OCI-LY1 (cell line): Measurements from ENCODE around the gene ANKRD45.

Experiments used
- H2AFZ ChIP-seq: fragments of 200-600 bp; sonication (generic), shearing (Covaris generic); 2 replicates; pipeline ENCODE4 v1.6.0; 2014; ENCODE audit warnings: antibody characterized with exemption, mild to moderate bottlenecking, low read length
- H3F3A ChIP-seq: fragments of 200-600 bp; sonication (generic), shearing (Covaris generic); 2 replicates; pipeline ENCODE4 v1.6.0; 2014; ENCODE audit warnings: mild to moderate bottlenecking, antibody characterized with exemption, low read length, moderate library complexity; ENCODE audit not compliant: insufficient read depth
- H3K27ac ChIP-seq: fragments of 200-600 bp; sonication (generic); 2 replicates; pipeline ENCODE4 v1.5.1; 2014; ENCODE audit warnings: low read length, mixed run types, mild to moderate bottlenecking, low read depth; ENCODE audit not compliant: poor library complexity, severe bottlenecking
- H3K27me3 ChIP-seq: fragments of 200-600 bp; sonication (generic); 2 replicates; pipeline ENCODE4 v1.6.0; 2014; ENCODE audit warnings: antibody characterized with exemption, mild to moderate bottlenecking, low read length, moderate library complexity; ENCODE audit not compliant: insufficient read depth
- H3K36me3 ChIP-seq: fragments of 200-600 bp; sonication (generic); 2 replicates; pipeline ENCODE4 v1.6.1; 2014; ENCODE audit warnings: mild to moderate bottlenecking, antibody characterized with exemption, low read length, moderate library complexity, mixed read lengths; ENCODE audit not compliant: insufficient read depth
- H3K4me1 ChIP-seq: fragments of 200-600 bp; sonication (generic); 2 replicates; pipeline ENCODE4 v1.5.1; 2014; ENCODE audit warnings: mild to moderate bottlenecking, low read length, moderate library complexity; ENCODE audit not compliant: insufficient read depth, severe bottlenecking
- H3K4me2 ChIP-seq: fragments of 200-600 bp; sonication (generic), shearing (Covaris generic); 2 replicates; pipeline ENCODE4 v1.6.1; 2014; ENCODE audit warnings: low read length
- H3K4me3 ChIP-seq: fragments of 200-600 bp; sonication (generic); 2 replicates; pipeline ENCODE4 v1.5.1; 2014; ENCODE audit warnings: low read length, low read depth, mild to moderate bottlenecking, mixed read lengths; ENCODE audit not compliant: poor library complexity, severe bottlenecking
- H3K79me2 ChIP-seq: fragments of 200-600 bp; shearing (Covaris generic); 2 replicates; pipeline ENCODE4 v1.6.1; 2016; ENCODE audit warnings: mixed run types, low read length, mixed read lengths; ENCODE audit not compliant: insufficient read depth
- H3K9ac ChIP-seq: fragments of 200-600 bp; sonication (generic), shearing (Covaris generic); 2 replicates; pipeline ENCODE4 v1.6.1; 2014; ENCODE audit warnings: mild to moderate bottlenecking, low read length, mixed read lengths
- H3K9me2 ChIP-seq: fragments of 200-600 bp; sonication (generic), shearing (Covaris generic); 2 replicates; pipeline ENCODE4 v1.6.1; 2014; ENCODE audit warnings: low read depth, mild to moderate bottlenecking, low read length, mixed read lengths
- H3K9me3 ChIP-seq: fragments of 200-600 bp; shearing (Covaris generic); 2 replicates; pipeline ENCODE4 v1.6.1; 2014; ENCODE audit warnings: low read length, mixed read lengths
- H4K20me1 ChIP-seq: fragments of 200-600 bp; sonication (generic), shearing (Covaris generic); 2 replicates; pipeline ENCODE4 v1.6.0; 2016; ENCODE audit warnings: mild to moderate bottlenecking, low read length; ENCODE audit not compliant: insufficient read depth
- EZH2 ChIP-seq: fragments of 200-600 bp; sonication (generic), shearing (Covaris generic); IDR thresholded peaks from 2 replicates; pipeline ENCODE4 v1.8.0; 2017; ENCODE audit warnings: borderline replicate concordance, mixed run types, mild to moderate bottlenecking, antibody characterized with exemption, low read length, moderate library complexity, mixed read lengths
- TF ChIP-seq, protein P1 (sequence below): fragments of 200-600 bp; sonication (generic), shearing (Covaris generic); IDR thresholded peaks from 2 replicates; pipeline ENCODE4 v1.5.1; 2017; ENCODE audit warnings: mild to moderate bottlenecking, antibody characterized with exemption, low read length, moderate library complexity, mixed read lengths

ANKRD45 gene, protein sequence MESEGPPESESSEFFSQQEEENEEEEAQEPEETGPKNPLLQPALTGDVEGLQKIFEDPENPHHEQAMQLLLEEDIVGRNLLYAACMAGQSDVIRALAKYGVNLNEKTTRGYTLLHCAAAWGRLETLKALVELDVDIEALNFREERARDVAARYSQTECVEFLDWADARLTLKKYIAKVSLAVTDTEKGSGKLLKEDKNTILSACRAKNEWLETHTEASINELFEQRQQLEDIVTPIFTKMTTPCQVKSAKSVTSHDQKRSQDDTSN

DNA sequence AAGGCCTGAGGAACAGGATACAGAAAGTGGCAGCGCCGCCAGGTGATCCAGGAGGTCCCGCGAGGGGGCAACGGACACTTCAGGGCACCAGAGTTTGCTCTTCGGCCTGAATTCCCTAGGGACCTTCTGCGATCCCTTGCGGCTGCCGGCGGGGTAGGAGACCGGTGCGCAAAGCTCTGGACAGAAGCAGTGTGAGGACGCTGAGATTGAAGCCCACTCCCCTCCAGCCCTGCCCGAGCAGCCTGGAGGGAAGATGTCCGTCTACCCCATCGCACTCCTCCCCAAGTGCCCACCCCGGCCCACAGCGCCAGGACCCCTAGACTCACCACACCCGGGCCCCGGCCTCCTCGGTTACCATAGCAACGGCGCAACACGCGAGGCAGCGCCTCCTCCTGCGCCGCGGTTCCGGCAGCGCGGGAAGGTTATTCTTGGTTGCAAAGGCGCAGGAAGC is at the start of gene ANKRD45:
TSS of gene ANKRD45 (minus strand) at position 361 of the 451 bp plus-strand sequence. CDS start 10,433 bp downstream, outside the sequence.
- peaks cover 7% of the 10 kb centered on the region for H3K4me1 ChIP-seq
- H3K4me2 ChIP-seq: peak within 1 kb of the TSS; percentile 50; the same call in 1 of the 2 replicates
- H3K9me3 ChIP-seq: no peaks in the 10 kb centered on the region
- H3K79me2 ChIP-seq: no peaks in the 10 kb centered on the region
- H3K36me3 ChIP-seq: no peaks in the 10 kb centered on the region
- H3K9ac ChIP-seq: no peak within 1 kb of the TSS
- no peaks in the 10 kb centered on the region for H3F3A ChIP-seq
- no peaks in the 10 kb centered on the region for H3K9me2 ChIP-seq
- H3K27me3 ChIP-seq: no peaks in the 10 kb centered on the region
- no peak within 1 kb of the TSS for H2AFZ ChIP-seq
- H4K20me1 ChIP-seq: no peaks in the 10 kb centered on the region
- H3K4me3 ChIP-seq: no peak within 1 kb of the TSS
- TF ChIP-seq EZH2: no peak
- TF ChIP-seq, protein P1, sequence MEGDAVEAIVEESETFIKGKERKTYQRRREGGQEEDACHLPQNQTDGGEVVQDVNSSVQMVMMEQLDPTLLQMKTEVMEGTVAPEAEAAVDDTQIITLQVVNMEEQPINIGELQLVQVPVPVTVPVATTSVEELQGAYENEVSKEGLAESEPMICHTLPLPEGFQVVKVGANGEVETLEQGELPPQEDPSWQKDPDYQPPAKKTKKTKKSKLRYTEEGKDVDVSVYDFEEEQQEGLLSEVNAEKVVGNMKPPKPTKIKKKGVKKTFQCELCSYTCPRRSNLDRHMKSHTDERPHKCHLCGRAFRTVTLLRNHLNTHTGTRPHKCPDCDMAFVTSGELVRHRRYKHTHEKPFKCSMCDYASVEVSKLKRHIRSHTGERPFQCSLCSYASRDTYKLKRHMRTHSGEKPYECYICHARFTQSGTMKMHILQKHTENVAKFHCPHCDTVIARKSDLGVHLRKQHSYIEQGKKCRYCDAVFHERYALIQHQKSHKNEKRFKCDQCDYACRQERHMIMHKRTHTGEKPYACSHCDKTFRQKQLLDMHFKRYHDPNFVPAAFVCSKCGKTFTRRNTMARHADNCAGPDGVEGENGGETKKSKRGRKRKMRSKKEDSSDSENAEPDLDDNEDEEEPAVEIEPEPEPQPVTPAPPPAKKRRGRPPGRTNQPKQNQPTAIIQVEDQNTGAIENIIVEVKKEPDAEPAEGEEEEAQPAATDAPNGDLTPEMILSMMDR: no peak
- H3K27ac ChIP-seq: no peak within 1 kb of the TSS

DNA sequence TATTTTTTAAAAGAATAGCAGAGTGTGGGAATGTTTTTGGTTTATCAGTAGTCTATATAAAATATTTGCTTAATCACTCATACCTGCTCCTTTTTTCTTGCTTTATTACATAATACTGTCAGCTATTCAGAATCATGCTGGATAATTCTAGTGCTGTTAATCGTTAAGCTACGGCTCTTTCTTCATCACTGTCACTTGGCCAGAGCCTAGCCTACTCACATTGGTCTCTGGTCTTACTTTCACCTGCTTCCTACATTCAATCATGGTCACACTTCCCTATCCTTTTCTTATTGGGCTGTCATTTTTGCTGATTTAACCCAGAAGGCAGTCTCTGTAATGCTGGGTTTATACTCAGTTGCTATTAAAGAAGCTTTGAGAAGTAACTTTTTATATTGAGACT is 47.6 kb upstream of the ANKRD45 start:
- no peak overlapping the region for H3K9ac ChIP-seq
- H3K4me1 ChIP-seq: peaks cover 22% of the 10 kb centered on the region
- H3K36me3 ChIP-seq: peaks cover 9% of the 10 kb centered on the region
- H2AFZ ChIP-seq: no peak overlapping the region
- H3K4me2 ChIP-seq: 0 out of 2 replicates have a peak overlapping the region, but pooled peaks have one; percentile 4
- H3K9me2 ChIP-seq: no peaks in the 10 kb centered on the region
- peaks cover 22% of the 10 kb centered on the region for H3K79me2 ChIP-seq
- H3K4me3 ChIP-seq: no peak overlapping the region
- H3K27me3 ChIP-seq: no peaks in the 10 kb centered on the region
- no peak overlapping the region for H3K27ac ChIP-seq
- TF ChIP-seq, protein P1: no peak
- no peak for TF ChIP-seq EZH2
- H3F3A ChIP-seq: no peaks in the 10 kb centered on the region
- no peaks in the 10 kb centered on the region for H4K20me1 ChIP-seq
- H3K9me3 ChIP-seq: no peaks in the 10 kb centered on the region

DNA sequence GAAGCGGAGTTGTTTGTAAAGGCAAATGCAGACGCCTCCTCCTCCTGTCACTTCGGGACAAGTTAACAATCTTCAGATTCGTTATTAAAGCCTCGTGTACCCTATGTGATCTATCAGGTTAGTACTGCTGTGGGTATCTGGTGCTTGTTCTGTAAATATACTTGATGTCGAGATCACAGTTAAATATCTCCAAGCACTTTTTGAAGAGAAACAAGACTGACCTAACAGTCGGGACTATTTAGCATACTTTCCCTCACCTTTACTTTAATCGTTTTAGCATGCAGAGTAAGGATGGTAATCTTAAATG is 45.8 kb upstream of the ANKRD45 start:
- no peaks in the 10 kb centered on the region for H3K9me3 ChIP-seq
- H3K27me3 ChIP-seq: no peaks in the 10 kb centered on the region
- TF ChIP-seq EZH2: no peak
- TF ChIP-seq, protein P1: no peak
- no peaks in the 10 kb centered on the region for H3F3A ChIP-seq
- peaks cover 22% of the 10 kb centered on the region for H3K79me2 ChIP-seq
- peaks cover 22% of the 10 kb centered on the region for H3K4me1 ChIP-seq
- no peak overlapping the region for H2AFZ ChIP-seq
- peak overlapping the region; percentile 46 for H3K27ac ChIP-seq
- H3K9me2 ChIP-seq: no peaks in the 10 kb centered on the region
- H3K4me3 ChIP-seq: peak overlapping the region; percentile 81
- no peaks in the 10 kb centered on the region for H3K36me3 ChIP-seq
- peak overlapping the region; percentile 78 for H3K4me2 ChIP-seq
- H4K20me1 ChIP-seq: no peaks in the 10 kb centered on the region
- peak overlapping the region; percentile 73 for H3K9ac ChIP-seq
